ENCODE measurements around the gene DBNDD1.

DBNDD1 gene

GRCh38 chr16:89962754-89963498 is 56.3 kb downstream of the DBNDD1 start:
- no peak for DNase-seq (ENCODE audit: low read depth in 2 of 2)

GRCh38 chr16:89961920-89962319 is 57.3 kb downstream of the DBNDD1 start:
- DNase-seq (ENCODE audit: low read depth in 2 of 2), result no peak

- DNase-seq (ENCODE audit: low read depth in 2 of 2), result no peak
Observed at GRCh38 chr16:89960966-89961365, 58.3 kb downstream of the DBNDD1 start.

- DNase-seq (ENCODE audit: low read depth in 2 of 2), result no peak
Observed at GRCh38 chr16:89958596-89958995, 60.7 kb downstream of the DBNDD1 start.

- DNase-seq (ENCODE audit: low read depth in 2 of 2), result no peak
Observed at GRCh38 chr16:89958068-89958467, 61.2 kb downstream of the DBNDD1 start.

GRCh38 chr16:89957216-89957785 is 62.0 kb downstream of the DBNDD1 start:
- DNase-seq (ENCODE audit: low read depth in 2 of 2), result no peak

- no peak for DNase-seq (ENCODE audit: low read depth in 2 of 2)
Observed at GRCh38 chr16:89956505-89957215, 62.6 kb downstream of the DBNDD1 start.

GRCh38 chr16:89955001-89955685 is 64.1 kb downstream of the DBNDD1 start:
- DNase-seq (ENCODE audit: low read depth in 2 of 2), result no peak

All from activated CD4-positive, alpha-beta T cell treated with anti-CD3 and anti-CD28 coated beads for 24 hours (primary cell).